ENCODE measurements around the gene ITPR1. TPM values are rescaled to one million over a fixed set of nuclear protein-coding genes. Genes with fewer than 3 reads are reported as not detected.

The ITPR1 gene
- total RNA-seq, 1 experiment from 2014 or later, result 8.7 TPM

DNA sequence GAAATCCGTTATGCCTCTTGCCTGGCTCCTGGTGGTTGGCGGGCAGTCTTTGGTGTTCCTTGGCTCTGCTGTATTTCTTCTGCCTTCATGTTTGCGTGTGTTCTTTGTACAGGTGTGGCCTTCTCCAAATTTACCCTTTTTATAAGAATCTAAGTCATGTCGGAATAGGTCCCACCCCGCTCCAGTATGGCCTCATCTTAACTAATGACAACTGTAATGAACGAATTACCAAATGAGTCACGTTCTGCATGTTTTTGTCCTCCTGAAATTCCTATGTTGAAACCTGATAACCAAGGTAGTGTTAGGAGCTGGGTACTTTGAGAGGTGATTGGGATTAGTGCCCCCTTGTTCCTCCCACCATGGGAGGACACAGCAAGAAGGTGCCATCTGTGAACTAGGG is 71.1 kb downstream of the ITPR1 start:
- Histone ChIP-seq H3K9me3 (ENCODE audit: control insufficient read depth, insufficient read depth, low read depth, low read length) (no peaks in the 10 kb centered on the region), H3K36me3 (ENCODE audit: control insufficient read depth, insufficient read depth, low read length) (no peaks in the 10 kb centered on the region), H3K4me3 (ENCODE audit: low read depth in 2 of 2, low read length in 2 of 2) (no peak overlapping the region), H3K27me3 (ENCODE audit: control insufficient read depth, insufficient read depth, low read length) (no peaks in the 10 kb centered on the region), H3K27ac (ENCODE audit: low read length) (no peak overlapping the region), H3K4me1 (ENCODE audit: control insufficient read depth, insufficient read depth, low read length) (no peaks in the 10 kb centered on the region)
- TF ChIP-seq, protein P1, sequence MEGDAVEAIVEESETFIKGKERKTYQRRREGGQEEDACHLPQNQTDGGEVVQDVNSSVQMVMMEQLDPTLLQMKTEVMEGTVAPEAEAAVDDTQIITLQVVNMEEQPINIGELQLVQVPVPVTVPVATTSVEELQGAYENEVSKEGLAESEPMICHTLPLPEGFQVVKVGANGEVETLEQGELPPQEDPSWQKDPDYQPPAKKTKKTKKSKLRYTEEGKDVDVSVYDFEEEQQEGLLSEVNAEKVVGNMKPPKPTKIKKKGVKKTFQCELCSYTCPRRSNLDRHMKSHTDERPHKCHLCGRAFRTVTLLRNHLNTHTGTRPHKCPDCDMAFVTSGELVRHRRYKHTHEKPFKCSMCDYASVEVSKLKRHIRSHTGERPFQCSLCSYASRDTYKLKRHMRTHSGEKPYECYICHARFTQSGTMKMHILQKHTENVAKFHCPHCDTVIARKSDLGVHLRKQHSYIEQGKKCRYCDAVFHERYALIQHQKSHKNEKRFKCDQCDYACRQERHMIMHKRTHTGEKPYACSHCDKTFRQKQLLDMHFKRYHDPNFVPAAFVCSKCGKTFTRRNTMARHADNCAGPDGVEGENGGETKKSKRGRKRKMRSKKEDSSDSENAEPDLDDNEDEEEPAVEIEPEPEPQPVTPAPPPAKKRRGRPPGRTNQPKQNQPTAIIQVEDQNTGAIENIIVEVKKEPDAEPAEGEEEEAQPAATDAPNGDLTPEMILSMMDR (IDR thresholded peaks at IDR 0.05), result no peak
- intact Hi-C loops (cut with micrococcal nuclease; ENCODE audit: unreplicated experiment), result no loop called here
- DNase-seq (ENCODE audit: low read depth, low spot score), result no peak
- no TSS peak for BruUV-seq (replicated peaks)
- ATAC-seq, result no peak
- CTCF ChIA-PET, result no interaction called here
- in situ Hi-C loops (cut with HindIII; ENCODE audit: low pct_unique_long_range_greater_than_20kb, low sequenced_read_pairs), result no loop called here
- POLR2A ChIA-PET, result no interaction called here

DNA sequence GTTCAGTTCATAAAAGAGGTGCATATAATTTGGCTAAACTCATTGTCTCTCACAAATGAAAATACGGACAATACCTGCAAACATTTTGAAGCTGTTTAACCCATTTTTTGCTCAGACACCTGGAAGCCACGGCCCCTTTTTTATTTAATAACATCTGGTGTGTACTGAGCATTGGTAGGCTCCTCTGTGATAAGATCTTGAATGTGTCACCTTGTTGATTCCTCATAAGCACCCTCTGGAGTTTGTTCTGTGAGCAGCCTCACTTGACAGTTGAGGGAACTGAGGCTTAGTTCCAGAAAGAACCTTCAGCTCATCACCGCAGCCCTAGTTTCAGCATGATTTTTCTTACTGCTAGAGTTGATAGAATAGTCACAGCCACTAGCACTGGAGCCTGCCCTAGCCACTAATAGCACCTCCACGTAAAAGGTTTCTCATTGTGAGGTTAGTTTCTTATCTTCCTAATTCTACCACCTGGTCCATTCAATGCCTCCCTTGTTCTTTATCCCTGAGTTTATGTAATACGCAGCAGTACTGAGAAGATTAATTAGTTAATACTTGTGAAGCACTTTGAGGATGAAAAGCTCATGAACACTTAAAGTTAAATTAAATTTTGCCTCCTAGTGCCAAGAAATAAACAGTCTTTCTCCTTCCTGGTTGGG is 71.9 kb downstream of the ITPR1 start:
- DNase-seq (ENCODE audit: low read depth, low spot score), result no peak
- ChIA-PET CTCF (no interaction called here), POLR2A (interaction anchor here (0.8 kb wide), 1 partner anchor 17 kb away, joined by 3 read pairs; no protein-coding TSS in a partner anchor)
- ATAC-seq, result no peak
- intact Hi-C loops (cut with micrococcal nuclease; ENCODE audit: unreplicated experiment) (no loop called here), in situ Hi-C loops (cut with HindIII; ENCODE audit: low pct_unique_long_range_greater_than_20kb, low sequenced_read_pairs) (no loop called here)
- BruUV-seq (replicated peaks), result no TSS peak
- Histone ChIP-seq H3K27ac (ENCODE audit: low read length) (no peak overlapping the region), H3K27me3 (ENCODE audit: control insufficient read depth, insufficient read depth, low read length) (no peaks in the 10 kb centered on the region), H3K36me3 (ENCODE audit: control insufficient read depth, insufficient read depth, low read length) (no peaks in the 10 kb centered on the region), H3K4me1 (ENCODE audit: control insufficient read depth, insufficient read depth, low read length) (no peaks in the 10 kb centered on the region), H3K4me3 (ENCODE audit: low read depth in 2 of 2, low read length in 2 of 2) (no peak overlapping the region), H3K9me3 (ENCODE audit: control insufficient read depth, insufficient read depth, low read depth, low read length) (no peaks in the 10 kb centered on the region)
- TF ChIP-seq SIN3A (IDR thresholded peaks at IDR 0.05; ENCODE audit: borderline replicate concordance, insufficient read depth, low read depth, low read length) (no peak), POLR2AphosphoS5 (IDR thresholded peaks at IDR 0.05; ENCODE audit: low read depth, low read length) (no peak), TCF7L2 (IDR thresholded peaks at IDR 0.05; ENCODE audit: low read depth, low read length) (no peak)
- TF ChIP-seq, protein P2, sequence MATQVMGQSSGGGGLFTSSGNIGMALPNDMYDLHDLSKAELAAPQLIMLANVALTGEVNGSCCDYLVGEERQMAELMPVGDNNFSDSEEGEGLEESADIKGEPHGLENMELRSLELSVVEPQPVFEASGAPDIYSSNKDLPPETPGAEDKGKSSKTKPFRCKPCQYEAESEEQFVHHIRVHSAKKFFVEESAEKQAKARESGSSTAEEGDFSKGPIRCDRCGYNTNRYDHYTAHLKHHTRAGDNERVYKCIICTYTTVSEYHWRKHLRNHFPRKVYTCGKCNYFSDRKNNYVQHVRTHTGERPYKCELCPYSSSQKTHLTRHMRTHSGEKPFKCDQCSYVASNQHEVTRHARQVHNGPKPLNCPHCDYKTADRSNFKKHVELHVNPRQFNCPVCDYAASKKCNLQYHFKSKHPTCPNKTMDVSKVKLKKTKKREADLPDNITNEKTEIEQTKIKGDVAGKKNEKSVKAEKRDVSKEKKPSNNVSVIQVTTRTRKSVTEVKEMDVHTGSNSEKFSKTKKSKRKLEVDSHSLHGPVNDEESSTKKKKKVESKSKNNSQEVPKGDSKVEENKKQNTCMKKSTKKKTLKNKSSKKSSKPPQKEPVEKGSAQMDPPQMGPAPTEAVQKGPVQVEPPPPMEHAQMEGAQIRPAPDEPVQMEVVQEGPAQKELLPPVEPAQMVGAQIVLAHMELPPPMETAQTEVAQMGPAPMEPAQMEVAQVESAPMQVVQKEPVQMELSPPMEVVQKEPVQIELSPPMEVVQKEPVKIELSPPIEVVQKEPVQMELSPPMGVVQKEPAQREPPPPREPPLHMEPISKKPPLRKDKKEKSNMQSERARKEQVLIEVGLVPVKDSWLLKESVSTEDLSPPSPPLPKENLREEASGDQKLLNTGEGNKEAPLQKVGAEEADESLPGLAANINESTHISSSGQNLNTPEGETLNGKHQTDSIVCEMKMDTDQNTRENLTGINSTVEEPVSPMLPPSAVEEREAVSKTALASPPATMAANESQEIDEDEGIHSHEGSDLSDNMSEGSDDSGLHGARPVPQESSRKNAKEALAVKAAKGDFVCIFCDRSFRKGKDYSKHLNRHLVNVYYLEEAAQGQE (IDR thresholded peaks at IDR 0.05; ENCODE audit: insufficient read depth in 1 of 2, low read depth in 2 of 2, low read length in 1 of 2), result no peak
- TF ChIP-seq, protein P1 (IDR thresholded peaks at IDR 0.05), result no peak

Data from Panc1 (cell line).